HCT116 (cell line): ENCODE data around the gene ARSB. TPM values are rescaled to one million over a fixed set of nuclear protein-coding genes. Genes with fewer than 3 reads are reported as not detected.

Experiments used
- ATAC-seq: fragments of 200-7000 bp; cut with Tn5 transposase; 2 replicates; pipeline ENCODE4 v1.9.1; 2020; ENCODE audit warnings: mild to moderate bottlenecking, moderate library complexity
- BruUV-seq: library from RNA; stranded (reverse); fragments of 400-500 nt; replicated peaks from 2 replicates; lab custom pipeline; 2021; lab: Mats Ljungman, UMichigan
- CTCF ChIA-PET: fragments of 300-600 bp; sonication (Branson Sonifier 250); formaldehyde crosslinking; loops from one replicate; lab custom pipeline; 2021; ENCODE audit warnings: antibody characterized with exemption; lab: Charles Lee
- POLR2A ChIA-PET: fragments of 300-600, 350-600 bp; sonication (Branson Sonifier 250); formaldehyde crosslinking; loops from one replicate; lab custom pipeline; 2021; ENCODE audit warnings: antibody characterized with exemption; lab: Charles Lee
- RAD21 ChIA-PET, 2 experiments: fragments of 300-600 bp; sonication (Branson Sonifier 250); formaldehyde crosslinking; loops; one replicate each; lab custom pipeline; 2023; ENCODE audit warnings: low total read pairs in 2 of 2; ENCODE audit not compliant: uncharacterized antibody in 2 of 2, unreplicated experiment in 2 of 2, low non-redundant PET in 1 of 2; lab: Charles Lee
- DNase-seq: peaks from one replicate; pipeline ENCODE4 v3.0.0-alpha.2; 2010; ENCODE audit warnings: low read depth, low spot score
- H2AFZ ChIP-seq: fragments of 200-600 bp; shearing (Covaris generic), sonication (generic); 2 replicates; pipeline ENCODE4 v1.6.1; 2017; ENCODE audit warnings: low read depth, mixed run types, mixed read lengths, antibody characterized with exemption, low read length; ENCODE audit not compliant: poor library complexity, severe bottlenecking
- H3K27ac ChIP-seq: 2 replicates; pipeline ENCODE4 v1.5.1; 2012; ENCODE audit warnings: low read depth, low read length
- H3K27me3 ChIP-seq: fragments of 200-600 bp; sonication (generic); 2 replicates; pipeline ENCODE4 v1.6.1; 2016; ENCODE audit warnings: mixed run types, low read length, mixed read lengths; ENCODE audit not compliant: insufficient read depth
- H3K36me3 ChIP-seq, 2 experiments: fragments of 200-500 bp in 1 of 2; fragments of 200-600 bp in 1 of 2; sonication (Bioruptor generic) in 1 of 2; sonication (generic) in 1 of 2; 2 replicates each; pipeline versions ENCODE4 v1.5.1 to v1.6.1; 2014 to 2016; ENCODE audit warnings: low read length in 2 of 2, inconsistent platforms in 1 of 2, mixed read lengths in 1 of 2, mixed run types in 1 of 2; ENCODE audit not compliant: insufficient read depth in 2 of 2, control insufficient read depth in 1 of 2
- H3K4me1 ChIP-seq, 2 experiments: fragments of 200-600 bp in 1 of 2; sonication (generic) in 1 of 2; 2 replicates each; pipeline versions ENCODE4 v1.5.1 to v1.6.1; 2012 to 2017; ENCODE audit warnings: low read length in 2 of 2, inconsistent platforms in 1 of 2, mild to moderate bottlenecking in 1 of 2, mixed read lengths in 1 of 2, mixed run types in 1 of 2, moderate library complexity in 1 of 2; ENCODE audit not compliant: insufficient read depth in 2 of 2, control insufficient read depth in 1 of 2
- H3K4me2 ChIP-seq: fragments of 200-600 bp; sonication (generic); 2 replicates; pipeline ENCODE4 v1.6.1; 2017; ENCODE audit warnings: mixed run types, low read length, mixed read lengths
- H3K4me3 ChIP-seq, 2 experiments: fragments of 200-600 bp in 1 of 2; sonication (generic) in 1 of 2; replicated peaks in 1 of 2; 2 replicates each; pipeline ENCODE4 v1.5.1; 2011 to 2016; ENCODE audit warnings: low read length in 2 of 2, control low read depth in 1 of 2, low read depth in 1 of 2, mild to moderate bottlenecking in 1 of 2, mixed read lengths in 1 of 2, mixed run types in 1 of 2
- H3K79me2 ChIP-seq: fragments of 200-600 bp; sonication (generic); 2 replicates; pipeline ENCODE4 v1.6.1; 2017; ENCODE audit warnings: mild to moderate bottlenecking, mixed run types, low read length, moderate library complexity, mixed read lengths; ENCODE audit not compliant: insufficient read depth
- H3K9ac ChIP-seq: fragments of 200-600 bp; sonication (generic); 2 replicates; pipeline ENCODE4 v1.6.1; 2016; ENCODE audit warnings: low read length, mixed read lengths
- H3K9me2 ChIP-seq: fragments of 200-600 bp; sonication (generic), shearing (Covaris generic); 2 replicates; pipeline ENCODE4 v1.6.1; 2017; ENCODE audit warnings: mixed run types, mild to moderate bottlenecking, moderate library complexity; ENCODE audit not compliant: insufficient read depth
- H3K9me3 ChIP-seq, 2 experiments: fragments of 200-500 bp in 1 of 2; fragments of 200-600 bp in 1 of 2; sonication (Bioruptor generic) in 1 of 2; sonication (generic) in 1 of 2; 2 replicates each; pipeline ENCODE4 v1.6.1; 2014 to 2017; ENCODE audit warnings: low read length in 2 of 2, mixed read lengths in 2 of 2, inconsistent platforms in 1 of 2, low read depth in 1 of 2, mild to moderate bottlenecking in 1 of 2, mixed run types in 1 of 2, moderate library complexity in 1 of 2; ENCODE audit not compliant: control insufficient read depth in 1 of 2, insufficient read depth in 1 of 2
- H4K20me1 ChIP-seq: fragments of 200-600 bp; sonication (generic), shearing (Covaris generic); 2 replicates; pipeline ENCODE4 v1.6.1; 2017; ENCODE audit warnings: mixed run types, mild to moderate bottlenecking, moderate library complexity; ENCODE audit not compliant: insufficient read depth
- CBX3 ChIP-seq: IDR thresholded peaks from 2 replicates; pipeline ENCODE4 v1.6.1; 2012; ENCODE audit warnings: low read depth
- ELF1 ChIP-seq: IDR thresholded peaks from 2 replicates; pipeline ENCODE4 v1.6.1; 2012; ENCODE audit warnings: low read depth, borderline replicate concordance
- EZH2 ChIP-seq: fragments of 200-600 bp; sonication (generic); IDR thresholded peaks from 2 replicates; pipeline ENCODE4 v1.6.1; 2017; ENCODE audit warnings: antibody characterized with exemption, mixed run types
- FOSL1 ChIP-seq: IDR thresholded peaks from 2 replicates; pipeline ENCODE4 v1.6.1; 2012; ENCODE audit warnings: low read depth
- JUND ChIP-seq: IDR thresholded peaks from 2 replicates; pipeline ENCODE4 v1.6.1; 2012
- MAX ChIP-seq: IDR thresholded peaks from 2 replicates; pipeline ENCODE4 v1.6.1; 2012
- POLR2AphosphoS5 ChIP-seq: IDR thresholded peaks from 2 replicates; pipeline ENCODE4 v1.6.1; 2011; ENCODE audit warnings: mild to moderate bottlenecking, low read depth, low read length, moderate library complexity
- RAD21 ChIP-seq: IDR thresholded peaks from 2 replicates; pipeline ENCODE4 v1.6.1; 2012; ENCODE audit warnings: low read depth, mild to moderate bottlenecking
- SIN3A ChIP-seq: IDR thresholded peaks from 2 replicates; pipeline ENCODE4 v1.6.1; 2012; ENCODE audit warnings: low read depth
- SP1 ChIP-seq: IDR thresholded peaks from 2 replicates; pipeline ENCODE4 v1.6.1; 2012; ENCODE audit warnings: low read depth
- SRF ChIP-seq: IDR thresholded peaks from 2 replicates; pipeline ENCODE4 v1.6.1; 2012; ENCODE audit warnings: low read depth
- TCF7L2 ChIP-seq: IDR thresholded peaks from 2 replicates; pipeline ENCODE4 v1.7.0; 2011; ENCODE audit warnings: borderline replicate concordance, inconsistent platforms; ENCODE audit not compliant: insufficient read depth, insufficient read length; ENCODE audit errors: extremely low read depth
- YY1 ChIP-seq: IDR thresholded peaks from 2 replicates; pipeline ENCODE4 v1.6.1; 2011; ENCODE audit warnings: low read length, low read depth, moderate library complexity, mild to moderate bottlenecking; ENCODE audit not compliant: insufficient replicate concordance; ENCODE audit errors: extremely low read depth
- ZFX ChIP-seq: fragments of 450-650 bp; IDR thresholded peaks from 2 replicates; pipeline ENCODE4 v1.6.1; 2017
- ZNF274 ChIP-seq: fragments of 200-500 bp; sonication (Bioruptor generic); IDR thresholded peaks from 2 replicates; pipeline ENCODE4 v1.6.1; 2014; ENCODE audit warnings: mild to moderate bottlenecking, low read depth, low read length, inconsistent platforms
- intact Hi-C: fragments of 100-400 bp; cut with micrococcal nuclease; formaldehyde crosslinking; loops from 2 replicates; pipeline ENCODE4 v1.10.0; 2022
- total RNA-seq: library from RNA; stranded (reverse); gene quantifications from one replicate; pipeline ENCODE4 v1.2.1, GENCODE V29; 2021; ENCODE audit not compliant: unreplicated experiment
- TF ChIP-seq, protein P1 (sequence below): IDR thresholded peaks from 2 replicates; pipeline ENCODE4 v1.6.1; 2012
- TF ChIP-seq, protein P2 (sequence below), 3 experiments: fragments of 200-600 bp in 1 of 3; sonication (generic) in 1 of 3; IDR thresholded peaks in 2 of 3; conservative IDR thresholded peaks in 1 of 3; 2 replicates each; pipeline ENCODE4 v1.5.1; 2012 to 2017; ENCODE audit warnings: low read depth in 2 of 3, low read length in 2 of 3, antibody characterized with exemption in 1 of 3, borderline replicate concordance in 1 of 3, control low read depth in 1 of 3, mild to moderate bottlenecking in 1 of 3, mixed read lengths in 1 of 3, mixed run types in 1 of 3, moderate library complexity in 1 of 3; ENCODE audit not compliant: insufficient read depth in 1 of 3
- TF ChIP-seq, protein P3 (sequence below): IDR thresholded peaks from 2 replicates; pipeline ENCODE4 v1.6.1; 2011; ENCODE audit warnings: mild to moderate bottlenecking, low read length, moderate library complexity; ENCODE audit not compliant: insufficient replicate concordance; ENCODE audit errors: extremely low read depth

Gene ARSB
- total RNA-seq, 1 experiment from 2014 or later: 4.8 TPM

DNA sequence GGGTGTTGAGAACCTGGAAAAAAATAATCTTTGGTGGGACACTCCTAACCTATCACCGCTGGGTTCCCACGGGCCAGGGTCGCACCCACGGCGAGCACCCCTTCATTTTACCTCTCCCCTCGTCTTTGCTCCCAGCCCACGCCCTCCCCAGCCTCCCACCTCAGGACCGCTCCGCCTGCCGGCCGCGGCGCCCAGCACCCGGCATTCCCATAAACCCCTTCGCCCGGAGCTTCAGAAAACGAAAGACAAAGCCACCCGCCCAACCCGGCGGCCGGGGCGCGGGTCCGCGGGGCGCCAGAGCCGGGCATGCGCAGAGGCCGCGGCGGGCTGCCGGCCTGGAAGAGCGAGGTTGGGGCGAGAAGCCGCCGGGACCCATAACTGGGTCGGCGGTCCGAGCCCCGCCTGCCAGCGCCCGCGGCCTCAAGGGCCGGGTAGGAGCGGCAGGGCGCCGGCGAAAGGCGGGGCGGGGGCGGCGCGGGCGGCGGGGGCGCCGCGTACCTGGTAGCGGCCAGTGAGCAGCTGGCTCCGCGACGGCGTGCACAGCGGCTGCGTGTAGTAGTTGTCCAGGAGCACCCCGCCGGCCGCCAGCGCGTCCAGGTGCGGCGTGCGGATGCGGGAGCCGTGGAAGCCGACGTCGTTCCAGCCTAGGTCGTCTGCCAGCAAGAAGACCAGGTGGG lies 533 bp downstream of the ARSB start (continued):
- TF ChIP-seq YY1: no peak
- TF ChIP-seq MAX: peak; percentile 60
- 0 out of 2 replicates have a peak, but pooled peaks have one; percentile 5 for TF ChIP-seq CBX3
- no peak for TF ChIP-seq EZH2
- no peak for TF ChIP-seq RAD21
- no peak; the same call in none of the 2 replicates for TF ChIP-seq SIN3A

DNA sequence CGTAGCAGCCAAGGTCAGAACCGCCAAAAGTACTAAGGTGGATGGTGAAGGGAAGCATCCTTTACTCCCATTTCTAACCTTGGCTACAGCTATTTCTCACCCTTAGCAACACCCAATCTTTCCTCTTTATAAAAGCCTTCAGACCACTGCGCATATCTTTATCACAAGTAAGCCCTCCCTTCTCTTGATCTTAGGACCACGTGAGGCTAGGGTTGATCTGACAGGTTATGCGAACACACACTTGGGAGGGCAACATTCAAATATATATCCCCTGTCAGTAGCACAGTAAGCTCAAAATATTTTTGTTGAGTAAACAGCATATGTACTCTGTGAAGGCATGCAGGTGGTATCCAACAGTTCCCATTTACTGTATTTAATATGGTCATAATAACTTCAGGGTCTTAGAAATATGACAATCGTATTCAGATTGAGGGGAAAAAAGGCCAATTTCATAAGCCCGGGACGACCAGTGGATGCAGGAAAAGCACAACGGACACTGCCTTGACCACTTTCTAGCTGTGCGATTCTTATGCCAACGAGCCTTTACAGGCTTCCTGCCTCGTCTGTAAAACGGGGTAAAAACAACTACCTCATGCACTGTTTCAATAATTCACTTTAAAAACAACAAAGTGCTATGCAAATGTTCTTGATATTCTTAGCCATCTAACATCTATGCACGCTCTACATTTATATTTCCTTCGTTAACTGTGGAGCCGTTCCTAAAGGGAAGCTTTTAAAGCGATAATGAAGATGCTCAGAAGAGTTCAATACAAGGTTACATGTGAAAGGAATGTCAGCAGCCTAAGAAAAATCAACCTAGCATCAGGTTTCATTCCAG lies 1.3 kb downstream of the ARSB start:
- Histone ChIP-seq H3K9me3 (no peaks in the 10 kb centered on the region), H3K4me3 (peak overlapping the region; percentile 48 to 66), H4K20me1 (no peaks in the 10 kb centered on the region), H3K79me2 (no peaks in the 10 kb centered on the region), H3K4me2 (peak overlapping the region; percentile 94), H2AFZ (peak overlapping the region; percentile 96), H3K4me1 (peaks cover 16 to 37% of the 10 kb centered on the region in 2 experiments), H3K9me2 (no peaks in the 10 kb centered on the region), H3K27ac (peak overlapping the region; percentile 90), H3K27me3 (no peaks in the 10 kb centered on the region), H3K36me3 (no peaks in the 10 kb centered on the region), H3K9ac (peak overlapping the region; percentile 64)
- RAD21 ChIA-PET: interaction anchor here in 1 of 2 experiments (1.0 kb wide), 1 partner anchor 37 kb away, joined by 3 read pairs; no protein-coding TSS in a partner anchor
- CTCF ChIA-PET: interaction anchor here (1.0 to 3.7 kb wide), 6 partner anchors 18 to 1100 kb away, joined by 3 to 17 read pairs (median 4); no protein-coding TSS in a partner anchor
- ATAC-seq (peak; percentile 7), DNase-seq (no peak)
- POLR2A ChIA-PET: interaction anchor here (1.1 kb wide), 1 partner anchor 9 kb away, joined by 9 read pairs; no protein-coding TSS in a partner anchor
- BruUV-seq: TSS peak; percentile 71
- intact Hi-C loops: loop anchor here (2.0 kb wide), 1 partner anchor 149 kb away; no protein-coding TSS in a partner anchor
- no peak for TF ChIP-seq POLR2AphosphoS5
- TF ChIP-seq YY1: no peak
- TF ChIP-seq CBX3: no peak
- TF ChIP-seq ELF1: no peak
- no peak for TF ChIP-seq MAX
- no peak for TF ChIP-seq JUND
- TF ChIP-seq SRF: no peak
- TF ChIP-seq, protein P1, sequence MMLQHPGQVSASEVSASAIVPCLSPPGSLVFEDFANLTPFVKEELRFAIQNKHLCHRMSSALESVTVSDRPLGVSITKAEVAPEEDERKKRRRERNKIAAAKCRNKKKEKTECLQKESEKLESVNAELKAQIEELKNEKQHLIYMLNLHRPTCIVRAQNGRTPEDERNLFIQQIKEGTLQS: no peak
- TF ChIP-seq, protein P2, sequence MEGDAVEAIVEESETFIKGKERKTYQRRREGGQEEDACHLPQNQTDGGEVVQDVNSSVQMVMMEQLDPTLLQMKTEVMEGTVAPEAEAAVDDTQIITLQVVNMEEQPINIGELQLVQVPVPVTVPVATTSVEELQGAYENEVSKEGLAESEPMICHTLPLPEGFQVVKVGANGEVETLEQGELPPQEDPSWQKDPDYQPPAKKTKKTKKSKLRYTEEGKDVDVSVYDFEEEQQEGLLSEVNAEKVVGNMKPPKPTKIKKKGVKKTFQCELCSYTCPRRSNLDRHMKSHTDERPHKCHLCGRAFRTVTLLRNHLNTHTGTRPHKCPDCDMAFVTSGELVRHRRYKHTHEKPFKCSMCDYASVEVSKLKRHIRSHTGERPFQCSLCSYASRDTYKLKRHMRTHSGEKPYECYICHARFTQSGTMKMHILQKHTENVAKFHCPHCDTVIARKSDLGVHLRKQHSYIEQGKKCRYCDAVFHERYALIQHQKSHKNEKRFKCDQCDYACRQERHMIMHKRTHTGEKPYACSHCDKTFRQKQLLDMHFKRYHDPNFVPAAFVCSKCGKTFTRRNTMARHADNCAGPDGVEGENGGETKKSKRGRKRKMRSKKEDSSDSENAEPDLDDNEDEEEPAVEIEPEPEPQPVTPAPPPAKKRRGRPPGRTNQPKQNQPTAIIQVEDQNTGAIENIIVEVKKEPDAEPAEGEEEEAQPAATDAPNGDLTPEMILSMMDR (IDR thresholded peaks at IDR 0.05 in 2 of 3, conservative IDR thresholded peaks at IDR 0.05 in 1 of 3; ENCODE audit: borderline replicate concordance in 1 of 3, insufficient read depth in 1 of 3, low read depth in 2 of 3, low read length in 2 of 3): no peak
- no peak for TF ChIP-seq FOSL1
- no peak for TF ChIP-seq TCF7L2
- no peak for TF ChIP-seq RAD21
- TF ChIP-seq ZFX: no peak
- no peak for TF ChIP-seq ZNF274
- no peak for TF ChIP-seq SP1
- TF ChIP-seq, protein P3, sequence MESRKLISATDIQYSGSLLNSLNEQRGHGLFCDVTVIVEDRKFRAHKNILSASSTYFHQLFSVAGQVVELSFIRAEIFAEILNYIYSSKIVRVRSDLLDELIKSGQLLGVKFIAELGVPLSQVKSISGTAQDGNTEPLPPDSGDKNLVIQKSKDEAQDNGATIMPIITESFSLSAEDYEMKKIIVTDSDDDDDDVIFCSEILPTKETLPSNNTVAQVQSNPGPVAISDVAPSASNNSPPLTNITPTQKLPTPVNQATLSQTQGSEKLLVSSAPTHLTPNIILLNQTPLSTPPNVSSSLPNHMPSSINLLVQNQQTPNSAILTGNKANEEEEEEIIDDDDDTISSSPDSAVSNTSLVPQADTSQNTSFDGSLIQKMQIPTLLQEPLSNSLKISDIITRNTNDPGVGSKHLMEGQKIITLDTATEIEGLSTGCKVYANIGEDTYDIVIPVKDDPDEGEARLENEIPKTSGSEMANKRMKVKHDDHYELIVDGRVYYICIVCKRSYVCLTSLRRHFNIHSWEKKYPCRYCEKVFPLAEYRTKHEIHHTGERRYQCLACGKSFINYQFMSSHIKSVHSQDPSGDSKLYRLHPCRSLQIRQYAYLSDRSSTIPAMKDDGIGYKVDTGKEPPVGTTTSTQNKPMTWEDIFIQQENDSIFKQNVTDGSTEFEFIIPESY: no peak
